ENCODE measurements around the gene SLC29A1.

DNA sequence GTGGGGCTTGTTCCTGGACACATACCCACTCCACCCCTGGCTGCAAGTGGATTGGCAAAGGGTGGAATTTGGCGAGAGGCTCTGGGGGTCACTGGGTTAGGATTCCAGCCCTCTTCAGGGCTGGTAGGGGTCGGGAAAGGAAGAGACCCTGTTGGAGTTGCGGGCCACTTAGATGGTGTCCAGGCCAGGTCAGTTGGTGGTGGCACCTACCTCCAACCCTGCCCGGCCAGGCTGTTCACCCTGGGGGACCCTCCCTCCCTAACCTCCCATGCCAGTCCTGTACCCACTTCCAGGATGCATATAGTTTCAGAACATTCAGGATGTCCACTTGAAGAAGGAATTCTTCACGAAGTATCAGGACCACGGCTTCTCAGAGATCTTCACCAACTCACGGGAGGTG lies 43.7 kb upstream of the SLC29A1 start:
- TF ChIP-seq, protein P1, sequence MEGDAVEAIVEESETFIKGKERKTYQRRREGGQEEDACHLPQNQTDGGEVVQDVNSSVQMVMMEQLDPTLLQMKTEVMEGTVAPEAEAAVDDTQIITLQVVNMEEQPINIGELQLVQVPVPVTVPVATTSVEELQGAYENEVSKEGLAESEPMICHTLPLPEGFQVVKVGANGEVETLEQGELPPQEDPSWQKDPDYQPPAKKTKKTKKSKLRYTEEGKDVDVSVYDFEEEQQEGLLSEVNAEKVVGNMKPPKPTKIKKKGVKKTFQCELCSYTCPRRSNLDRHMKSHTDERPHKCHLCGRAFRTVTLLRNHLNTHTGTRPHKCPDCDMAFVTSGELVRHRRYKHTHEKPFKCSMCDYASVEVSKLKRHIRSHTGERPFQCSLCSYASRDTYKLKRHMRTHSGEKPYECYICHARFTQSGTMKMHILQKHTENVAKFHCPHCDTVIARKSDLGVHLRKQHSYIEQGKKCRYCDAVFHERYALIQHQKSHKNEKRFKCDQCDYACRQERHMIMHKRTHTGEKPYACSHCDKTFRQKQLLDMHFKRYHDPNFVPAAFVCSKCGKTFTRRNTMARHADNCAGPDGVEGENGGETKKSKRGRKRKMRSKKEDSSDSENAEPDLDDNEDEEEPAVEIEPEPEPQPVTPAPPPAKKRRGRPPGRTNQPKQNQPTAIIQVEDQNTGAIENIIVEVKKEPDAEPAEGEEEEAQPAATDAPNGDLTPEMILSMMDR (IDR thresholded peaks at IDR 0.05 in 2 of 3, conservative IDR thresholded peaks at IDR 0.05 in 1 of 3; ENCODE audit: insufficient read depth in 2 of 3, low read depth in 1 of 3, low read length in 3 of 3) = no peak
- no peak for TF ChIP-seq ZNF780A (CRISPR knock-in tag; IDR thresholded peaks at IDR 0.05)
